Measurements from ENCODE around the gene EIF4E.

GRCh38 chr4:98958065-98958464, 29.1 kb upstream of the EIF4E start:
- no peak for TF ChIP-seq CTCF (conservative IDR thresholded peaks at IDR 0.05; ENCODE audit: low read depth, low read length)
- no peak for TF ChIP-seq POLR2A (IDR thresholded peaks at IDR 0.05; ENCODE audit: low read depth, low read length)
- no peak for TF ChIP-seq RAD21 (IDR thresholded peaks at IDR 0.05; ENCODE audit: low read length)
- no peak for TF ChIP-seq NFE2L2 (IDR thresholded peaks at IDR 0.05; ENCODE audit: low read depth, low read length)
- no peak for TF ChIP-seq USF2 (IDR thresholded peaks at IDR 0.05; ENCODE audit: low read depth, low read length)
- TF ChIP-seq MAZ (IDR thresholded peaks at IDR 0.05; ENCODE audit: borderline replicate concordance, low read depth, low read length) = no peak
- no peak for TF ChIP-seq MXI1 (IDR thresholded peaks at IDR 0.05; ENCODE audit: borderline replicate concordance, low read depth, low read length)

All from IMR-90 (cell line).